OCI-LY1 (cell line): ENCODE data around the gene LAMC3.

Experiments
- EZH2 ChIP-seq: fragments of 200-600 bp; sonication (generic), shearing (Covaris generic); IDR thresholded peaks from 2 replicates; pipeline ENCODE4 v1.8.0; 2017; ENCODE audit warnings: borderline replicate concordance, mixed run types, mild to moderate bottlenecking, antibody characterized with exemption, low read length, moderate library complexity, mixed read lengths
- TF ChIP-seq, protein P1 (sequence below): fragments of 200-600 bp; sonication (generic), shearing (Covaris generic); IDR thresholded peaks from 2 replicates; pipeline ENCODE4 v1.5.1; 2017; ENCODE audit warnings: mild to moderate bottlenecking, antibody characterized with exemption, low read length, moderate library complexity, mixed read lengths

DNA sequence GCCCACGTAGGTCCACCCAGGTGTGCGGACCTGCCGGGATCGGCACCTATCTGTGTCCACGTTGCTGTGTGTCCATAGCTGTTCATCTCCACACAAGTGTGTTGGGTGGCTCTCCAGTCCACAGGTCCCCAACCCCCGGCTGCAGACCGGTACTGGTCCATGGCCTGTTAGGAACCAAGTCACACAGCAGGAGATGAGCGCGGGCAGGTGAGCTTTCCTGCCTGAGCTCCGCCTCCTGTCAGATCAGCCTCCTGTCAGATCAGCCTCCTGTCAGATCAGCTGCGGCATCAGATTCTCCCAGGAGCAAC, 18.9 kb downstream of the LAMC3 start:
- TF ChIP-seq, protein P1, sequence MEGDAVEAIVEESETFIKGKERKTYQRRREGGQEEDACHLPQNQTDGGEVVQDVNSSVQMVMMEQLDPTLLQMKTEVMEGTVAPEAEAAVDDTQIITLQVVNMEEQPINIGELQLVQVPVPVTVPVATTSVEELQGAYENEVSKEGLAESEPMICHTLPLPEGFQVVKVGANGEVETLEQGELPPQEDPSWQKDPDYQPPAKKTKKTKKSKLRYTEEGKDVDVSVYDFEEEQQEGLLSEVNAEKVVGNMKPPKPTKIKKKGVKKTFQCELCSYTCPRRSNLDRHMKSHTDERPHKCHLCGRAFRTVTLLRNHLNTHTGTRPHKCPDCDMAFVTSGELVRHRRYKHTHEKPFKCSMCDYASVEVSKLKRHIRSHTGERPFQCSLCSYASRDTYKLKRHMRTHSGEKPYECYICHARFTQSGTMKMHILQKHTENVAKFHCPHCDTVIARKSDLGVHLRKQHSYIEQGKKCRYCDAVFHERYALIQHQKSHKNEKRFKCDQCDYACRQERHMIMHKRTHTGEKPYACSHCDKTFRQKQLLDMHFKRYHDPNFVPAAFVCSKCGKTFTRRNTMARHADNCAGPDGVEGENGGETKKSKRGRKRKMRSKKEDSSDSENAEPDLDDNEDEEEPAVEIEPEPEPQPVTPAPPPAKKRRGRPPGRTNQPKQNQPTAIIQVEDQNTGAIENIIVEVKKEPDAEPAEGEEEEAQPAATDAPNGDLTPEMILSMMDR: no peak
- TF ChIP-seq EZH2: no peak
